ENCODE data around the gene ANKRD42.

DNA sequence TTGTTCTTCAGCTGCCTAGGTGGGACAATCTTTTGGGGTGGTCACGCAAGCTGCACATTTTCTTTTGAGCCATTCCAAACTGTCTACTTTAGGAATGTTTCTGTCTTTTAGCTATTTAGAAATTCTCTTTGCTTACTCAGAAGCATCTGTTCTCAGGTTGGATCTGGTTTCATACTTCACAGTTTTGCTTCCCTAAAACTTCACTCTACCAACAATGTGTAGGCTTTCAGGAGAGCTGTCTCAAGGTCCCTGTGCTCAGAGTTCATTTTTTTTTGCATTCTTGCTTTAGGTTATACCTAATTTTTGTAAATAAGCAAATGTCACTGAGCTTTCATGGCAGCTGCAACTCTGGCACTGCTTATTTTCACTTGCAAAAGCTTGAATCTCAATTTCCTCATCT lies 55.9 kb downstream of the ANKRD42 start:
- TF ChIP-seq, protein P1, sequence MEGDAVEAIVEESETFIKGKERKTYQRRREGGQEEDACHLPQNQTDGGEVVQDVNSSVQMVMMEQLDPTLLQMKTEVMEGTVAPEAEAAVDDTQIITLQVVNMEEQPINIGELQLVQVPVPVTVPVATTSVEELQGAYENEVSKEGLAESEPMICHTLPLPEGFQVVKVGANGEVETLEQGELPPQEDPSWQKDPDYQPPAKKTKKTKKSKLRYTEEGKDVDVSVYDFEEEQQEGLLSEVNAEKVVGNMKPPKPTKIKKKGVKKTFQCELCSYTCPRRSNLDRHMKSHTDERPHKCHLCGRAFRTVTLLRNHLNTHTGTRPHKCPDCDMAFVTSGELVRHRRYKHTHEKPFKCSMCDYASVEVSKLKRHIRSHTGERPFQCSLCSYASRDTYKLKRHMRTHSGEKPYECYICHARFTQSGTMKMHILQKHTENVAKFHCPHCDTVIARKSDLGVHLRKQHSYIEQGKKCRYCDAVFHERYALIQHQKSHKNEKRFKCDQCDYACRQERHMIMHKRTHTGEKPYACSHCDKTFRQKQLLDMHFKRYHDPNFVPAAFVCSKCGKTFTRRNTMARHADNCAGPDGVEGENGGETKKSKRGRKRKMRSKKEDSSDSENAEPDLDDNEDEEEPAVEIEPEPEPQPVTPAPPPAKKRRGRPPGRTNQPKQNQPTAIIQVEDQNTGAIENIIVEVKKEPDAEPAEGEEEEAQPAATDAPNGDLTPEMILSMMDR (conservative IDR thresholded peaks at IDR 0.05) = no peak
- TF ChIP-seq EZH2 (IDR thresholded peaks at IDR 0.05; ENCODE audit: low read depth) = no peak

Data from PC-9 (cell line).